Measurements from ENCODE around the gene JAGN1.

DNA sequence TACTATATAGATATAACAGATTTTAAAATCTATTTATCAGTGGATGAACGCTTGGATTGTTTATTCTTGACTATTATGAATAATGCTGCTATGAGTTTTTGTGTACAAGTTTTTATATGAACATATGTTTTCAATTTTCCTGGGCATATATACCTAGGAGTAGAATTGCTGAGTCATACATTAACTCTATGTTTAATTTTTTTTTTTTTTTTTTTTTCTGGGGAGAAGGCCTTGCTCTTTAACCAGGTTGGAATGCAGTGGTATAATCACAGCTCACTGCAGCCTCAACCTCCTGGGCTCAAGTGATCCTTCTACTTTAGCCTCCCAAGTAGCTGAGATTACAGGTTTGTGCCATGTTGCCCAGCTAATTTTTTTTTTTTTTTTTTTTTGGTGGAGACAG is 19.4 kb upstream of the JAGN1 start:
- TF ChIP-seq CTCF (conservative IDR thresholded peaks at IDR 0.05 in 1 of 2, IDR thresholded peaks at IDR 0.05 in 1 of 2; ENCODE audit: extremely low read depth in 1 of 2, insufficient read depth in 1 of 2, low read depth in 1 of 2, low read length in 2 of 2) (no peak), EZH2 (IDR thresholded peaks at IDR 0.05; ENCODE audit: borderline replicate concordance, low read length) (no peak)

All from mammary epithelial cell (primary cell).